ENCODE results near the gene ADCYAP1R1. TPM values are rescaled to one million over a fixed set of nuclear protein-coding genes. Genes with fewer than 3 reads are reported as not detected.

ADCYAP1R1 gene
- 7.8 TPM for total RNA-seq

GRCh38 chr7:31051598-31052486 lies at the start of gene ADCYAP1R1:
ADCYAP1R1 (plus strand) TSS chr7:31052308; CDS start chr7:31063265, 10,957 bp downstream.
- Histone ChIP-seq H3K27me3 (no peaks in the 10 kb centered on the region), H3K9me3 (no peaks in the 10 kb centered on the region), H3K4me1 (peaks cover 0 to 5% of the 10 kb centered on the region in 2 donors), H3K27ac (no peak within 1 kb of the TSS), H3K4me3 (peak within 1 kb of the TSS; percentile 30 to 54), H3K36me3 (no peaks in the 10 kb centered on the region)
- no peak for DNase-seq (ENCODE audit: low spot score in 2 of 2)
- no peak for TF ChIP-seq CTCF (IDR thresholded peaks at IDR 0.05)
- intact Hi-C loops (cut with DNase I) = no loop called here

DNA sequence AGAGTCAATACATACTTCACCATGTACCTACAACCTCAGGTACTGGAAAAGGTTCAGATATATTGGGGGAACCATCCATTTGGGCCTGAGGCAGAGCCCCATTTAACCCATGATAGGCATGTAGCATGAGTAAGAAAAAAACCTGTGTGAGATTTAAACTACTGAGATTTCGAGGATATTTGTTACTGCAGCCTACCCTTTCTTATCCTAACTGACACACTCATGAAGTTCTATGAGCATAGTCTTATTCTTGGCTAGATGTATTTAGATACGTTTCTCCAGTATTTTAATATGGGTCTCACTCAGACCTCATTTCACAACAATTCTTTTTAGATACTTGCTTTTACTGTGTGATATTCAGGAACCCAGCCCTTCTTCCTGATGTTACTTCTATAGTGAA lies 49.0 kb upstream of the ADCYAP1R1 start:
- Histone ChIP-seq H3K27me3 (no peaks in the 10 kb centered on the region), H3K27ac (no peak overlapping the region), H3K4me3 (no peak overlapping the region), H3K4me1 (no peaks in the 10 kb centered on the region), H3K36me3 (no peaks in the 10 kb centered on the region), H3K9me3 (no peaks in the 10 kb centered on the region)
- intact Hi-C loops (cut with DNase I) = no loop called here
- DNase-seq (ENCODE audit: low spot score in 2 of 2) = no peak
- no peak for TF ChIP-seq CTCF (IDR thresholded peaks at IDR 0.05)

DNA sequence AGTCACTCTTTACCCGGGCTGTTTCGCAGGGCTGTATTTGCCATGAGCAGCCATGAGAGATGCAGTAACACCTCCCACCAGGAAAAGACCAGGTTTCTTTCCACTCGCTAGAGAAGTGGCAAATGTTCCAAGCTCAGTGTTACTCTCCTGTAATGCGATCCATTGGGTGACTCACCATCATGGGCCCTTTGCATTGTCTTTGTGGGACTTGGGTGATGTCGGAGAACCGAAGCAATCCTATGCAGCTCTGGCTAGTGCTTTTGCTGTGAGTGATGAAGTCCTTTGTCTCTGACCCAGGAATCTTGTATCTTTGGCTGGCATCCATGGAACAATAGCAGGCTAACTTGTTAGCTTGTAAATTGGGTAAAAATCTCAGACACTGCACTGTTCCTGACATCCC lies 48.4 kb upstream of the ADCYAP1R1 start:
- H3K27ac ChIP-seq = no peak overlapping the region
- no peak for DNase-seq (ENCODE audit: low spot score in 2 of 2)
- no peak for TF ChIP-seq CTCF (IDR thresholded peaks at IDR 0.05)
- H3K9me3 ChIP-seq = no peaks in the 10 kb centered on the region
- no peak overlapping the region for H3K4me3 ChIP-seq
- H3K4me1 ChIP-seq = no peaks in the 10 kb centered on the region
- H3K36me3 ChIP-seq = no peaks in the 10 kb centered on the region
- no peaks in the 10 kb centered on the region for H3K27me3 ChIP-seq
- intact Hi-C loops (cut with DNase I) = no loop called here

- DNase-seq (ENCODE audit: low spot score in 2 of 2) = no peak
- TF ChIP-seq CTCF (IDR thresholded peaks at IDR 0.05) = no peak
- Histone ChIP-seq H3K9me3 (no peaks in the 10 kb centered on the region), H3K4me3 (no peak overlapping the region), H3K27ac (no peak overlapping the region), H3K27me3 (no peaks in the 10 kb centered on the region), H3K4me1 (no peaks in the 10 kb centered on the region), H3K36me3 (no peaks in the 10 kb centered on the region)
- intact Hi-C loops (cut with DNase I) = no loop called here
These were observed 47.7 kb upstream of the ADCYAP1R1 start for GRCh38 chr7:31004393-31004792.

GRCh38 chr7:31006857-31007256 lies 45.3 kb upstream of the ADCYAP1R1 start:
- intact Hi-C loops (cut with DNase I) = no loop called here
- H3K9me3 ChIP-seq = no peaks in the 10 kb centered on the region
- H3K4me3 ChIP-seq = no peak overlapping the region
- no peaks in the 10 kb centered on the region for H3K4me1 ChIP-seq
- no peaks in the 10 kb centered on the region for H3K27me3 ChIP-seq
- no peak overlapping the region for H3K27ac ChIP-seq
- H3K36me3 ChIP-seq = no peaks in the 10 kb centered on the region
- no peak for DNase-seq (ENCODE audit: low spot score in 2 of 2)
- no peak for TF ChIP-seq CTCF (IDR thresholded peaks at IDR 0.05)

Data from ascending aorta (tissue), 2 donors.